Measurements from ENCODE around the gene SH3GL3. TPM values are rescaled to one million over a fixed set of nuclear protein-coding genes. Genes with fewer than 3 reads are reported as not detected.

The SH3GL3 gene
- total and polyA plus RNA-seq, 2 of the 8 experiments (the other 6 are each of a cell fraction or from before 2014, with no cell fraction given) = 14.1 to 19.1 TPM

DNA sequence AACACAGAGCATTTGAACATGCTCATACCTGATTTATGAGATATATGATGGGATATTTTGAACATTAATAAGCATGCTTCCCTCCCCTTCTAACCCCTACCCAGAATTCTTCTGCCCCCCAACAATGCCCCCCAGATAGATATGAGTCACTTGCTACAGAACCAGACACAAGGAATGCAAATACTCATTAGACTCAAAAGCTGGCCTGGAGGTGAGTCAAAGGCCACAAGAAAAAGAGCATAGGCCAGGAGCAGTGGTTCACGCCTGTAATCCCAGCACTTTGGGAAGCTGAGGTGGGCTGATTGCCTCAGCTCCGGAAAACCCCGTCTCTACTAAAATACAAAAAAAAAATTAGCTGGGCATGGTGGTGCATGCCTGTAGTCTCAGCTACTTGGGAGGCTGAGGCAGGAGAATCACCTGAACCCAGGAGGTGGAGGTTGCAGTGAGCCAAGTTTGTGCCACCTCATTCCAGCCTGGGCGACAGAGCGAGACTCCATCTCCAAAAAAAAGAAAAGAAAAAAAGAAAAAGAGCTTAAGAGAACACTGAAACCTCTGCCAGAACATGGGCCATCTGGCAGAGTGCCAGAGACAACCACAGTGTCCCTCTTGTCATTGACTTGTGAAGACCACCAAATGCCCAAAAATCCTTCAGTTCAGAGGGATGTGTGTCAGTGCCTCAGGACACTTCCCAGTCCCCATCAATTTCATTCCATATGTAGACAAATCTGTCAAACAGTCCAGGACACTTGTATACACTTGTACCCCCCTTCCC lies 3.9 kb upstream of the SH3GL3 start:
- no peak for FAIRE-seq
- Histone ChIP-seq H2AK5ac (ENCODE audit: low read depth, low read length) (no peak overlapping the region), H4K20me1 (replicated peaks in 1 of 2; ENCODE audit: control insufficient read depth in 1 of 2, insufficient read depth in 2 of 2, low read length in 2 of 2) (no peaks in the 10 kb centered on the region), H3K14ac (ENCODE audit: insufficient read length) (no peak overlapping the region), H3K23me2 (ENCODE audit: low read depth, low read length) (peaks cover 12% of the 10 kb centered on the region), H3K4me2 (ENCODE audit: insufficient read depth in 1 of 2, low read depth in 2 of 2, low read length in 2 of 2) (no peak overlapping the region), H3K4me1 (replicated peaks in 1 of 4; ENCODE audit: control insufficient read depth in 3 of 4, insufficient read depth in 4 of 4, low read length in 3 of 4) (peaks cover 0 to 6% (median 1%) of the 10 kb centered on the region in 4 experiments; a peak in 3 of 7 replicates), H2BK5ac (ENCODE audit: low read depth, low read length) (no peak overlapping the region), H3K79me1 (ENCODE audit: low read depth, low read length) (no peaks in the 10 kb centered on the region), H2BK15ac (ENCODE audit: low read length) (no peak overlapping the region), H3K56ac (replicated peaks; ENCODE audit: insufficient read length, low read depth, low read length) (no peak overlapping the region), H3K9me3 (ENCODE audit: insufficient read depth in 2 of 2, low read depth in 1 of 2, low read length in 1 of 2) (no peaks in the 10 kb centered on the region), H2BK120ac (replicated peaks; ENCODE audit: low read depth, low read length) (no peak overlapping the region), H4K5ac (ENCODE audit: insufficient read length, low read depth, low read length) (no peak overlapping the region), H3K4me3 (ENCODE audit: extremely low read depth in 1 of 4, insufficient read depth in 2 of 4, low read depth in 3 of 4, low read length in 4 of 4) (no peak overlapping the region), H2BK20ac (ENCODE audit: low read length) (no peak overlapping the region), H4K91ac (replicated peaks; ENCODE audit: insufficient read length, low read length) (no peak overlapping the region), H3K27me3 (replicated peaks in 1 of 4; ENCODE audit: control insufficient read depth in 3 of 4, extremely low read depth in 1 of 4, insufficient read depth in 3 of 4, low read length in 3 of 4) (peaks cover 0 to 4% (median under 1%) of the 10 kb centered on the region in 4 experiments; a peak in 3 of 7 replicates), H3K27ac (ENCODE audit: low read depth, low read length) (no peak overlapping the region), H2BK12ac (ENCODE audit: low read depth, low read length) (no peak overlapping the region), H3K23ac (ENCODE audit: insufficient read length) (no peak overlapping the region), H3K9ac (replicated peaks in 1 of 4; ENCODE audit: extremely low read depth in 1 of 4, low read depth in 3 of 4, low read length in 3 of 4) (no peak overlapping the region), H3K36me3 (ENCODE audit: control insufficient read depth in 2 of 4, insufficient read depth in 4 of 4, low read length in 3 of 4) (no peaks in the 10 kb centered on the region), H3K79me2 (ENCODE audit: control insufficient read depth in 1 of 2, insufficient read depth in 2 of 2, low read length in 2 of 2) (0 out of 4 replicates have a peak, but pooled peaks cover 0 to 2% of the 10 kb centered on the region in 2 experiments), H3K4ac (replicated peaks; ENCODE audit: insufficient read length, low read depth, low read length) (no peak overlapping the region), H2AFZ (ENCODE audit: low read length) (no peak overlapping the region), H3K18ac (ENCODE audit: extremely low read depth, low read length) (no peak overlapping the region), H4K8ac (ENCODE audit: extremely low read depth, insufficient read depth, low read length) (no peak overlapping the region; the same call in 1 of the 2 replicates)
- DNase-seq (ENCODE audit: low read depth in 1 of 2, low spot score in 2 of 2) = no peak
- ChIA-PET CTCF (ENCODE audit: partially characterized antibody) (interaction anchor here (0.6 to 9.0 kb wide), 10 partner anchors 116 to 550 kb away, joined by 3 to 168 read pairs (median 4); no protein-coding TSS in a partner anchor), POLR2A (ENCODE audit: partially characterized antibody) (interaction anchor here (0.8 kb wide), 1 partner anchor 16 kb away, joined by 3 read pairs; no protein-coding TSS in a partner anchor)
- WGBS, 2 experiments (ENCODE audit: extremely low coverage in 1 of 2, insufficient coverage in 1 of 2, insufficient read length in 1 of 2, insufficient replicate concordance in 2 of 2, low coverage in 1 of 2, low lambda C conversion rate in 2 of 2, missing lambda C conversion rate in 1 of 2) = 89% methylated on average over 5 of the region's 5 CpGs; no CpG with 5 or more reads in 1 of the 2 experiments
- TF ChIP-seq, protein P1, sequence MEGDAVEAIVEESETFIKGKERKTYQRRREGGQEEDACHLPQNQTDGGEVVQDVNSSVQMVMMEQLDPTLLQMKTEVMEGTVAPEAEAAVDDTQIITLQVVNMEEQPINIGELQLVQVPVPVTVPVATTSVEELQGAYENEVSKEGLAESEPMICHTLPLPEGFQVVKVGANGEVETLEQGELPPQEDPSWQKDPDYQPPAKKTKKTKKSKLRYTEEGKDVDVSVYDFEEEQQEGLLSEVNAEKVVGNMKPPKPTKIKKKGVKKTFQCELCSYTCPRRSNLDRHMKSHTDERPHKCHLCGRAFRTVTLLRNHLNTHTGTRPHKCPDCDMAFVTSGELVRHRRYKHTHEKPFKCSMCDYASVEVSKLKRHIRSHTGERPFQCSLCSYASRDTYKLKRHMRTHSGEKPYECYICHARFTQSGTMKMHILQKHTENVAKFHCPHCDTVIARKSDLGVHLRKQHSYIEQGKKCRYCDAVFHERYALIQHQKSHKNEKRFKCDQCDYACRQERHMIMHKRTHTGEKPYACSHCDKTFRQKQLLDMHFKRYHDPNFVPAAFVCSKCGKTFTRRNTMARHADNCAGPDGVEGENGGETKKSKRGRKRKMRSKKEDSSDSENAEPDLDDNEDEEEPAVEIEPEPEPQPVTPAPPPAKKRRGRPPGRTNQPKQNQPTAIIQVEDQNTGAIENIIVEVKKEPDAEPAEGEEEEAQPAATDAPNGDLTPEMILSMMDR (IDR thresholded peaks at IDR 0.05; ENCODE audit: control extremely low read depth in 1 of 3, insufficient read depth in 1 of 3, low read depth in 1 of 3, low read length in 3 of 3) = no peak
- no peak for TF ChIP-seq SIX5 (IDR thresholded peaks at IDR 0.05; ENCODE audit: low read depth, low read length)
- TF ChIP-seq TEAD4 (IDR thresholded peaks at IDR 0.05; ENCODE audit: low read depth, low read length) = no peak
- no peak for TF ChIP-seq CEBPB (IDR thresholded peaks at IDR 0.05; ENCODE audit: low read depth, low read length)
- TF ChIP-seq, protein P2, sequence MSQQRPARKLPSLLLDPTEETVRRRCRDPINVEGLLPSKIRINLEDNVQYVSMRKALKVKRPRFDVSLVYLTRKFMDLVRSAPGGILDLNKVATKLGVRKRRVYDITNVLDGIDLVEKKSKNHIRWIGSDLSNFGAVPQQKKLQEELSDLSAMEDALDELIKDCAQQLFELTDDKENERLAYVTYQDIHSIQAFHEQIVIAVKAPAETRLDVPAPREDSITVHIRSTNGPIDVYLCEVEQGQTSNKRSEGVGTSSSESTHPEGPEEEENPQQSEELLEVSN (IDR thresholded peaks at IDR 0.05) = no peak
- TF ChIP-seq RXRA (IDR thresholded peaks at IDR 0.05; ENCODE audit: insufficient read depth, low read depth, low read length) = no peak
- no peak for TF ChIP-seq CTBP2 (IDR thresholded peaks at IDR 0.05; ENCODE audit: borderline replicate concordance, insufficient read depth, insufficient read length, low read length)
- TF ChIP-seq KDM5A (IDR thresholded peaks at IDR 0.05; ENCODE audit: low read length) = no peak
- TF ChIP-seq CHD2 (IDR thresholded peaks at IDR 0.05; ENCODE audit: low read length) = no peak

All from H1 (cell line).